Prostate gland (tissue), 2 donors: ENCODE results near the gene FBRSL1. TPM values are rescaled to one million over a fixed set of nuclear protein-coding genes. Genes with fewer than 3 reads are reported as not detected.

Experiments used
- DNase-seq: peaks from one replicate; pipeline ENCODE4 v3.0.0-alpha.2; 2019; ENCODE audit warnings: low spot score
- H3K27ac ChIP-seq, 2 donors: fragments of 200-600 bp; sonication (generic); 2 replicates each; pipeline ENCODE4 v1.5.1; 2017 to 2019
- H3K27me3 ChIP-seq: fragments of 200-600 bp; sonication (generic); replicated peaks from 2 replicates; pipeline ENCODE4 v1.5.1; 2019; ENCODE audit not compliant: insufficient read depth
- H3K36me3 ChIP-seq, 2 donors: fragments of 200-600 bp; sonication (generic); 1 replicate in 1 of 2; 2 replicates in 1 of 2; pipeline versions ENCODE4 v1.5.1 to v1.8.1; 2017 to 2019
- H3K4me1 ChIP-seq: fragments of 200-600 bp; sonication (generic); replicated peaks from 2 replicates; pipeline ENCODE4 v1.5.1; 2019
- H3K4me3 ChIP-seq, 2 donors: fragments of 200-600 bp; sonication (generic); 2 replicates each; pipeline ENCODE4 v1.5.1; 2017 to 2019
- H3K9me3 ChIP-seq: fragments of 200-600 bp; sonication (generic); 2 replicates; pipeline ENCODE4 v1.5.1; 2017
- POLR2A ChIP-seq: fragments of 450-650 bp; IDR thresholded peaks from one replicate; pipeline ENCODE4 v1.6.1; 2016; ENCODE audit warnings: antibody characterized with exemption, mild to moderate bottlenecking
- POLR2AphosphoS5 ChIP-seq: sonication (generic); formaldehyde crosslinking; IDR thresholded peaks from one replicate; pipeline ENCODE4 v1.6.1; 2017; ENCODE audit warnings: antibody characterized with exemption
- WGBS: methylation state at CpG from one replicate; pipeline ENCODE4 v1.1.5; 2018; 5-methylcytosine and 5-hydroxymethylcytosine counted together
- intact Hi-C: fragments of 100-400 bp; cut with DNase I; formaldehyde crosslinking; loops from one replicate; pipeline ENCODE4 v1.14.2; 2022
- total RNA-seq, 2 donors: library from RNA; depleted of rRNA; stranded (reverse); fragments of >200 nt; gene quantifications; one replicate each; pipeline ENCODE4 v1.1.0, GENCODE V29; 2016
- TF ChIP-seq, protein P1 (sequence below), 4 experiments: fragments of 200-600 bp in 2 of 4; fragments of 450-650 bp in 2 of 4; sonication (generic) in 2 of 4; IDR thresholded peaks; 1 replicate in 3 of 4; 2 replicates in 1 of 4; pipeline ENCODE4 v1.5.1; 2016 to 2019; ENCODE audit warnings: antibody characterized with exemption in 4 of 4, mild to moderate bottlenecking in 2 of 4, moderate library complexity in 2 of 4

Gene FBRSL1
- total RNA-seq, 2 donors from 2014 or later: 34.2 to 69.2 TPM

- Histone ChIP-seq H3K27ac (no peak overlapping the region), H3K4me1 (no peaks in the 10 kb centered on the region), H3K36me3 (no peaks in the 10 kb centered on the region), H3K9me3 (no peaks in the 10 kb centered on the region), H3K4me3 (no peak overlapping the region), H3K27me3 (no peaks in the 10 kb centered on the region)
- TF ChIP-seq POLR2AphosphoS5: no peak
- TF ChIP-seq, protein P1, sequence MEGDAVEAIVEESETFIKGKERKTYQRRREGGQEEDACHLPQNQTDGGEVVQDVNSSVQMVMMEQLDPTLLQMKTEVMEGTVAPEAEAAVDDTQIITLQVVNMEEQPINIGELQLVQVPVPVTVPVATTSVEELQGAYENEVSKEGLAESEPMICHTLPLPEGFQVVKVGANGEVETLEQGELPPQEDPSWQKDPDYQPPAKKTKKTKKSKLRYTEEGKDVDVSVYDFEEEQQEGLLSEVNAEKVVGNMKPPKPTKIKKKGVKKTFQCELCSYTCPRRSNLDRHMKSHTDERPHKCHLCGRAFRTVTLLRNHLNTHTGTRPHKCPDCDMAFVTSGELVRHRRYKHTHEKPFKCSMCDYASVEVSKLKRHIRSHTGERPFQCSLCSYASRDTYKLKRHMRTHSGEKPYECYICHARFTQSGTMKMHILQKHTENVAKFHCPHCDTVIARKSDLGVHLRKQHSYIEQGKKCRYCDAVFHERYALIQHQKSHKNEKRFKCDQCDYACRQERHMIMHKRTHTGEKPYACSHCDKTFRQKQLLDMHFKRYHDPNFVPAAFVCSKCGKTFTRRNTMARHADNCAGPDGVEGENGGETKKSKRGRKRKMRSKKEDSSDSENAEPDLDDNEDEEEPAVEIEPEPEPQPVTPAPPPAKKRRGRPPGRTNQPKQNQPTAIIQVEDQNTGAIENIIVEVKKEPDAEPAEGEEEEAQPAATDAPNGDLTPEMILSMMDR (IDR thresholded peaks at IDR 0.05): no peak
- intact Hi-C loops: no loop called here
- 98% methylated on average over 11 of the region's 11 CpGs for WGBS
- no peak for DNase-seq
Measured at GRCh38 chr12:132544498-132544897, 54.5 kb downstream of the FBRSL1 start.

DNA sequence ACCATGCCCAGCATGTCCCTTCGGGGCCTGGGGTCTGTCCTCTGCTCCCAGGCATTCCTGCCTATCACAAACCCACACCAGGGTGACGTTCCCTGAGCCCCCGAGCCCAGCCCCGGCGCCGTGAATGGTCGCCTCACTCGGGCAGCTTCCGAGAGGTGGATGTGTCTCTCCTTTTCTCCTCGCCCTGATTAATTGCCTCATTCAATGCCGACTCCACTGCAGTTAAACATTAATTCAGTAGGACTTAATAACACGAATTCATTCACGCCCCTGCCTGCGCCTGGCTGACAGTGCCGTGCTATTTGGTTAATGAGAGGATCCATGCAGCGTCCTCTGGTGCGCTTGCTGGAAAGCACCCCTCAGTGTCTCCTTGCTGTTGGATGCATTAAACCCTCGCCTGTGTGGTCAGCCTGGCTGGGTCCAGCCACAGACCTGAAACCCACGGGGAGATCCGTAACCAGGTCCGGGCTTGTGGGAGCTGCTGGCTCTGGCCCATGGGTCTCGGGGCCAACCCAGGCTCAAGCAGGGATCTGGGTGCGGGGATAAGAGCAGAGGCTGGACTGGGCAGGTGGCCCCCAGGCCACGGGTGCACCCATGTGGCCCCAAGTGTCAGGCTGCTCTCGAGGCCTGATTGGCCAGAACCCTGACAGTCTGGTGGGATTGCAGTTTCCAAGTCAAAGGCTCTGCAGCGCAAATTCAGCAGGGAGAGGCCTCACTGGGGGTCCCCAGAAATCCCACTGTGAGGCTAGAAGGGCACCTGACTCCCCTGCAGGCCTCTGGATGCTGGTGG is 55.4 kb downstream of the FBRSL1 start:
- H3K27ac ChIP-seq: no peak overlapping the region
- intact Hi-C loops: no loop called here
- TF ChIP-seq, protein P1 (IDR thresholded peaks at IDR 0.05): no peak
- TF ChIP-seq POLR2AphosphoS5: no peak
- no peak for TF ChIP-seq POLR2A
- DNase-seq: no peak
- H3K36me3 ChIP-seq: no peaks in the 10 kb centered on the region
- H3K27me3 ChIP-seq: no peaks in the 10 kb centered on the region
- no peaks in the 10 kb centered on the region for H3K4me1 ChIP-seq
- H3K4me3 ChIP-seq: no peak overlapping the region
- no peaks in the 10 kb centered on the region for H3K9me3 ChIP-seq
- 76% methylated on average over 23 of the region's 26 CpGs for WGBS

DNA sequence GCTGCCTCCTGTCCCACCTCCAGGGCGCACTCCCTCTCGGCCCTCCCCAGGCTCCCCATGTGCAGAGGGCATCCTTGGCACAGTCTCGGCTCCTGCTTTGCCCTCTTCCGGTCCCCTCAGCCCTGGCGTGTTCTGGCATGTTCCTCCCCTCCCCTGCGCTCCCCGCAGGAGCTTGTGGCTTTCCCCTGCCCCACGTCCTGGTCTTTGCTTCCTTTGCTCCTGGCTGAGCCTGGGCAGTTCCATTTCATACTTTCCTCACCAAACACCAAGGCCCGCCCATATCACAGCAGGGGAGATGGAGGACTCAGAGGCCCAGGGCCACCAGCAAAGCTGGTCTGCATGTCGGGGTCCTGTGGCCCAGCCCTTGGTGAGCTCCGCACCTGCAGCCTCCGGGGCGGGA is 56.0 kb downstream of the FBRSL1 start:
- H3K36me3 ChIP-seq: no peaks in the 10 kb centered on the region

GRCh38 chr12:132546647-132547046 is 56.7 kb downstream of the FBRSL1 start:
- intact Hi-C loops: no loop called here
- TF ChIP-seq POLR2A (no peak), POLR2AphosphoS5 (no peak)
- TF ChIP-seq, protein P1 (IDR thresholded peaks at IDR 0.05): no peak
- Histone ChIP-seq H3K36me3 (no peaks in the 10 kb centered on the region), H3K4me1 (no peaks in the 10 kb centered on the region), H3K27ac (no peak overlapping the region), H3K4me3 (no peak overlapping the region), H3K9me3 (no peaks in the 10 kb centered on the region), H3K27me3 (no peaks in the 10 kb centered on the region)
- WGBS: 80% methylated on average over 18 of the region's 19 CpGs
- no peak for DNase-seq

More for the DNA sequence above, 56.0 kb downstream of the FBRSL1 start:
- Histone ChIP-seq H3K4me1 (no peaks in the 10 kb centered on the region), H3K27ac (no peak overlapping the region), H3K27me3 (no peaks in the 10 kb centered on the region), H3K9me3 (no peaks in the 10 kb centered on the region), H3K4me3 (no peak overlapping the region)
- 74% methylated on average over 13 of the region's 13 CpGs for WGBS
- intact Hi-C loops: no loop called here
- TF ChIP-seq, protein P1 (IDR thresholded peaks at IDR 0.05): no peak
- TF ChIP-seq POLR2AphosphoS5 (no peak), POLR2A (no peak)
- DNase-seq: no peak

- H3K27me3 ChIP-seq: no peaks in the 10 kb centered on the region
- intact Hi-C loops: no loop called here
- H3K4me1 ChIP-seq: no peaks in the 10 kb centered on the region
- 85% methylated on average over 19 of the region's 21 CpGs for WGBS
- H3K27ac ChIP-seq: no peak overlapping the region
- no peak overlapping the region for H3K4me3 ChIP-seq
- no peaks in the 10 kb centered on the region for H3K9me3 ChIP-seq
- DNase-seq: no peak
- TF ChIP-seq, protein P1 (IDR thresholded peaks at IDR 0.05): no peak
- TF ChIP-seq POLR2AphosphoS5 (no peak), POLR2A (no peak)
- no peaks in the 10 kb centered on the region for H3K36me3 ChIP-seq
Measured at GRCh38 chr12:132547205-132547740, 57.3 kb downstream of the FBRSL1 start.
